ENCODE data around the gene MED27.

Gene MED27

GRCh38 chr9:131845305-131846298, 234.1 kb downstream of the MED27 start:
- no peak for DNase-seq

DNA sequence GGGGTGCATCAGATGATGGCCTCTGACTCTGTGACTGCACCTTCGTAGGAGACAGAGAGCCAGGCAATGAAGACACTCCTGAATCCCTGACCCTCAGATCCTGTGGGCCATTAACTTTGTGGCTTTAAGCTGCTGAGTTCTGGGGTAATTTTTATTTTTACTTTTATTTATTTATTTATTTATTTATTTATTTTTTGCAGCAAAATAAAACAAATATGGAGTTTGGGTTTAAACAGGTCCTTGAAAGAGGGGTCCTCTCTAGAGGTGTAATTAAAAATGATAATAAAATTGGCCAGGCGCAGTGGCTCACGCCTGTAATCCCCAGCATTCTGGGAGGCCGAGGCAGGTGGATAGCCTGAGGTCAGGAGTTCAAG, 234.9 kb downstream of the MED27 start:
- DNase-seq = no peak

DNA sequence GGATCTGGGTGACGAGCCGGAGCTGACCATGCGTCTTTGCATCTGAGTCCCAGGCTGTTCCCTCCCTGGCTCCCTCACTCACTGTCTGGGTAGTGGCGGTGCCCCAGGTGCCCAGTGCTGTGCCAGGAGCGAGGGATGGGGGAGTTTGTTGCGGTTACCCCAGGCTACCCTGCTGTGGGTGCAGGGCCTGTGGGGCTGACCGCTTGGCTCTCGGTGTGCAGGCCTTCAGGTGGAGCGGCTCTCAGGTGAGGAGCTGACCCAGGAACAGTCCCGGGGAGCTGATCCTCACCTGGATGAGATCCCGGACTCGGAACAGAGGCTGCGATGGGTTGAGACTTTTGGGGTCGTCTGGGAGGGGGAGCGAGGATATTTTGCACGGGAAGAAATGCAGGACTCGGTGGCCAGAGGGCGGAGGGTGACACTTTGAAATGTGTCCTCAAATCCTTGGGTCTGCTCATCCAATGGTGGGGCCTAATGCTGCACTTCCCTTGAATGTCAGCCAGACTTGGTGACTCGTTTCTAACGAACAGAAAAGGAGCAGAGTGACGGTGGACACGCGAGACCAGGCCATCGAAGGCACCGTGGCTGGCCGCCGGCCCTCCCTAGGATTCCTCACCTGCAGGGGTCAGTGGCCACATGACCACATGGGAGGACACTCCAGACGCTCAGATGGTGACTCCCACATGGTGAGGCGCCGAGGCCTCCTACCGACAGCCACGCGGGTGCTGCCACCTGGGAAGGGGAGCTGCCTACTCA, 235.5 kb downstream of the MED27 start:
- no peak for DNase-seq

DNA sequence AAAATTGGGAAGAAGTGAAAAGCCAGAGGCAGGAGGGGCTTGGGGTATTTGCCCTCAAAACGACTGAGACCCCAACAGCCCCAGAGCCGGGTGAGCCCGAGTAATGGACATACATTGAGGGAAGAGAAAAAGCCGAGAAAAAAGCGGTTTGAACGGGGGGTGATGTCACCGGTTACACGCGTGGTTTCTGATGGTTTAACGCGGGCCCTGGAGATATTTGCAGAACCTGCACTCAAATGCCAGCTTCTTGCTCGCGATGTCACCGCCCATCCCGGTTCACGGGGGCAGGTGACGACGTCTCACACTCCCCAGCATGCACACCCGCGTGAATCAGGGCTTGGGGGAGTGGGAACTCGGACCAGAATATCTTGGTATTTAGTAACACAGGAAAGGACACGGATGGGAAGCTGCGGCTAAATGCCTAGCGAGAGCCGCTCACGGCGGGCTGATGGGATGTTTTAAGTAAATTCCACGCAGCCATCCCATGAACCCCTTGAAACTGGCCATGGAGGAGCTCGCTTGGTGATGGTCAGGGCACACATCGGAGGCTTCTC, 237.8 kb downstream of the MED27 start:
- no peak for DNase-seq

- DNase-seq = no peak
Observed at GRCh38 chr9:131840751-131841702, 238.6 kb downstream of the MED27 start.

GRCh38 chr9:131840220-131840619, 239.4 kb downstream of the MED27 start:
- no peak for DNase-seq

DNA sequence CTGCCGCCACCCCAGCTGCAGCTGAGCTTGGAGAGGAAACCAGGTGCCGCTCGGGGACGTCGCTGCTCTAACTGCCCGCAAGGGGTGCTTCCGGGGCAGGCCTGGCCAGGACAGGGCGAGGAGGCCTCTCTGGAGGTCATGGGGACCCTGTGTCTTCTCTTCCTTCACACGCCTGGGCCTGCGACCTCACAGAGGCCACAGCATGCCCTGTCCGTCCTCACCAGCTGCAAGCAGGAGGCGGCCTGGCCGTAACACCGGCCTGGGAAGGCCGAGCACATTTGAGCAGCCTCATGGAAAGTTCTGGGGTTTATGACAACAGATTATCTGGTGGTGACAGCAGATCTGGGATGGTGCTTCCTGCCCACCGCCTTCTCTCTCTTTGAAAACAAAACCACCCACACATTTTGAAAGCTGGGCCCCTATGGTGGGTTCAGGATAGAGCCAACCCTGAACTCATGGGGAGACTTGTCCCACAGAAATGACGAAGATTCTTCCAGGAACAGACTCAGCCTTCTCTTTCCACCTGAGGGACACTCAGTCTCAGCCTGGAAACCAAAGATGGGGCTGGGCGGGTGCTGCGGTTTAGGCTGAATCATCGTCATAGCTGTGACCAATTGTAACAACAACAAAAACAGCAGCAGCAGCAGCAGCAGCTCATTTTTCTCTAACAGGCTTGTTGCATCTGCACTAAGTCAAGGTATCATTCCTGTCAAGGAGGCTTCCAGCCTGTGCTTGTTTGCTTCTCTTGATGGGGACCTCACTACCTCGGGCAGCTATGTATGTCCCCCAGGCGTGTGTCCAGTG, 240.2 kb downstream of the MED27 start:
- peak; percentile 87 for DNase-seq

DNA sequence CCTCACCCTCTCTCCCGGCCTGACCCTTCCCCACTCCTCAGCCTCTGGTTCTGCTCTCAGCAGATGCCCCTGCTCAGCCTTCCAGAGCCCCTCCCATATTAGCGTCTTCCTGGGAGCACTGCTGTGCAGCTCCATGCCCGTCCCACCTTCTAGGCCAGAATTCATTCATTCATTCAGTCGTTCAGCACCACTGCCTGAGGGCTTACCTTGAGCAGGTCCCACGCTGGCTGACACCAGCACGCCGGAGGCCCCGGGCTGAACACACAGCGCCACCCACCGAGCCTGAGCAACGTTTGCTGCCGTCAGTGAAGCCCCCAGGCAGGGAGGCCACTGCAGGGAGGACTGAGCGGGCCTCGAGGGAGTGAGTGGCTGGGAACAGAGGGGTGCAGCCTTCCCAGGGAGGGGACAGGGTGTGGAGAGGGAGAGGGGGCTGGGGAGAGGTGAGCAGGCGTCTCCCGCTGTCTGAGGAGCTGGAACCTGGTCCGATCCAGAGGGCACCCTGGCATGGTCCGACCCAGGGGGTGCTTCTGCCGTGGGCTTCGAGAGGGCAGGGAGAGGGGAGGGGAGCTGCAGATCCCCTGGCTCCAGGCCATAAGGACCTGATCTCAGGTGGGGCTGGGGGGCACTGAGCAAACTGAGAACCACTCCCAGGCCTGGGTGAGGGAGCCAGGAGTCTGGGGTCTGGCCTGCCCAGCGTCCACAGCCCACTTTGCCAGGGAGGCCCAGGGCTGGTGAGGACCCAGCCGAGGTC, 241.0 kb downstream of the MED27 start:
- no peak for DNase-seq

GRCh38 chr9:131837836-131838235, 241.8 kb downstream of the MED27 start:
- DNase-seq = no peak

- DNase-seq = no peak
Observed at GRCh38 chr9:131837316-131837715, 242.4 kb downstream of the MED27 start.

- no peak for DNase-seq
Observed at GRCh38 chr9:131836607-131837315, 242.9 kb downstream of the MED27 start.

DNA sequence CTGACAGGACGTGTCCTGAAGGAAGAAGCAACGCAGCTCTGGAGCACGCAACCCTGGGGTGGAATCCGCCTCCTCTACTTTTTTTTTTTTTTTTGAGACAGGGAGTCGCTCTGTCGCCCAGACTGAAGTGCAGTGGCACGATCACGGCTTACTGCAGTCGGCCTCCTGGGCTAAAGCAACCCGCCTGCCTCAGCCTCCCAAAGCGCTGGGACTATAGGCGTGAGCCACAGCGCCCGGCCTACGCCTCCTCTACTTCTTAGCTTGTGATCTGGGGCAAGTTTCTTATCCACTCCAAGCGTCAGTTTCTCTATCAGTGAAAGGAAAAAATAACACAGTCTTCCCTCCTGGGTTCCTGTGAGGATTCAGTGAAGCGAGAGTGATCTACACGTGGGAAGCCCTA, 243.6 kb downstream of the MED27 start:
- DNase-seq = no peak

- DNase-seq = no peak
Observed at GRCh38 chr9:131835151-131835910, 244.3 kb downstream of the MED27 start.

DNA sequence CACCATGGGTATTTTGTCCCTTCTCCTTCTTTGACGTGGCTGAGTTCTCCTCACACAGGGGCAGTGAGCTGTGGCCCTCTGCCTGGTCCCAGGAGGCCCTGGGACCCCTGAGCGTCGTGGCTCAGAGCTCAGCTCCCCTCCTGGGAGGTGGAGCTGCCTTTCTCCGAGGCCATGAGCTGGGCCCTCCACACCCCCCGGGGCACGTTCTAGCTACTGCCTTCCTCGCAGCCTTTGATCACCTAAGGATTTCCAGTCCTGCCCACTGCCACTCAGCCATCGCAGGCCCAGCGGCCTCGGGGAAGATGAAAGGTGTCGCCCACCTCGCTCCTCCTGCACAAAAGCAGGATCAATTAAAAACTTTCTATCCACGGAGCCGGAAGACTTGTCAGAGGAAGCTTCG, 244.9 kb downstream of the MED27 start:
- DNase-seq = no peak

DNA sequence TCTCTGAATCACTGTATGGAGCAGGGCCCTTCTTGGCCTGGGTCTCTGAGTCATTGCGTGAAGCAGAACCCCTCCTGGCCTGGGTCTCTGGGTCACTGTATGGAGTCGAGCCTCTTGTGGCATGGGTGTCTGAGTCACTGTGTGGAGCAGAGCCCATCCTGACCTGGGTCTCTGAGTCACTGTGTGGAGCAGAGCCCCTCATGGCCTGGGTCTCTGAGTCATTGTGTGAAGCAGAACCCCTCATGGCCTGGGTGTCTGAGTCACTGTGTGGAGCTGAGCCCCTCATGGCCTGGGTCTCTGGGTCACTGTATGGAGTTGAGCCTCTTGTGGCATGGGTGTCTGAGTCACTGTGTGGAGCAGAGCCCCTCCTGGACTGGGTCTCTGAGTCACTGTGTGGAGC, 245.8 kb downstream of the MED27 start:
- no peak for DNase-seq

GRCh38 chr9:131833083-131833482, 246.6 kb downstream of the MED27 start:
- DNase-seq = no peak

DNA sequence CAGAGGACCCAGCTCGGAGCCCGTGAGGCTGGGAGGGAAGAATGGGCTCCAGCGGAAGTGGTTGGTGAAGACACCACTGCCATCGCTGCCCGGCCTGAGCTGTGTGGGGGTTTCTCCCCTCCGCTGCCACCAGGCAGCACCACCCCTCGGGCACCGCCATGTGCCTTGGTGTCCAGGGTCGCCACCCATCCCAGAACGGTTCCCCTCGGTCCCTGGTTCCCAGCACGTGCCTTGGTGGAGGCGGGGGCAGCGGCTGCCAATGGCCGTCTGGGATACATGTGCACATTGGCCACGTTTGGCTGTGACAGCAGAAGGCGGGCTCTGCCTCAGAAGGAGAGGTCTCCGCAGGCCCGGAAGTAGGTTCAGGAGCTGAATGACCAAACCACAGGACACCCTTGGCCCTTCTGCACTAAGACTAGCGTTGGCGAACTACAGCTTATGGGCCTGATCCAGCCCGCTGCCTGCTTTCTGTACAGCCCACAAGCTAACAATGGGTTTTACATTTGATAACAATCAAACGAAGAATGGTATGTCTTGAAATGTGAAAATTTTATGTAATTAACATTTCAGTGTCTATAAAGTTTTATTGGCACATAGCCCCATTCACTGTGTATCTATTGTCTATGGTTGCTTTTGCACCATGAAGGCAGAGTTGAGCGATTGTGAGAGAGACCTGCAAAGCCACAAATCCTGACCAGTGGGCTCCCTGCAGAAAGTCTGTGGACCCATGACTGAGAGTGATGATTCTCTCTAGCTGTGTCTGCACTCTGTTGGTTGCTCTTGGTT, 248.1 kb downstream of the MED27 start:
- no peak for DNase-seq

DNA sequence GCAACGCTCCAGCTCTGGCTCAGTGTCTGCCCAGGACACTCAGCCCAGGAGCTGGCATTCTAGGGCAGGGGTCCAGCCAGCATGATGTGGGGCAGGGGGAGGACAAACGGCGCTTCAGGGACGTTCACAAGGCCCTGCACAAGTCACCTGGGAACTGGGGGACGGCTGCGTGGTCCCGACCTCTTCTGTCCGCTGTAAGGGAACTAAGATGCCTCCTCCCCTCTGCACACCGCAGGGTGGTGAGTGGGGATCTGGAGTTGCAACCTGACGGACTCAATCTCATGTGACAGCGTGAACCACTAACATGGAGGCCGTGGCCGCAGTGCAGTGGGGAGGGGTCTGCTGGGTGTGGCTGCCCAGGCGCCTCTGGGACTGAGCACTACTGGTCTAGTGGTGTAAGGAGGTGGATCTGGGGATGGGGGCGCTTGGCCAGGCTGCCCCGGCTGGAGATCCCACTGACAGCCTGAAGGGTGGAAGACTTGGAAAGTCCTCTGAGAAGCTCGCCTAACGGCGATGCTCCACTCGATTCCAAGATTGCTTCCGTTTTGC, 251.8 kb downstream of the MED27 start:
- no peak for DNase-seq
